A549 (cell line): Measurements from ENCODE around the gene ITGAL.

Experiments
- CEBPB ChIP-seq, 2 experiments: fragments of >200 bp in 1 of 2; sonication (Bioruptor Twin) in 1 of 2; formaldehyde crosslinking in 1 of 2; IDR thresholded peaks; 2 replicates each; pipeline ENCODE4 v1.6.1; 2012 to 2016
- GATA3 ChIP-seq: IDR thresholded peaks from 2 replicates; pipeline ENCODE4 v1.6.1; 2012; ENCODE audit warnings: borderline replicate concordance
- HDAC2 ChIP-seq: fragments of 200-600 bp; sonication (generic); IDR thresholded peaks from 2 replicates; pipeline ENCODE4 v1.6.1; 2016
- JUN ChIP-seq, 2 experiments: fragments of >200 bp; sonication (Bioruptor Twin); formaldehyde crosslinking; IDR thresholded peaks; 2 replicates in 1 of 2; 3 replicates in 1 of 2; pipeline ENCODE4 v1.6.1; 2016 to 2017
- KDM5A ChIP-seq: fragments of 200-600 bp; sonication (generic); IDR thresholded peaks from 2 replicates; pipeline ENCODE4 v1.6.1; 2016; ENCODE audit warnings: antibody characterized with exemption, mild to moderate bottlenecking
- MAX ChIP-seq: IDR thresholded peaks from 2 replicates; pipeline ENCODE4 v1.6.1; 2012
- POLR2A ChIP-seq: IDR thresholded peaks from 2 replicates; pipeline ENCODE4 v1.6.1; 2012; ENCODE audit warnings: mild to moderate bottlenecking, low read length
- RAD21 ChIP-seq, 2 experiments: fragments of >200 bp in 1 of 2; sonication (Bioruptor Twin) in 1 of 2; formaldehyde crosslinking in 1 of 2; IDR thresholded peaks in 1 of 2; conservative IDR thresholded peaks in 1 of 2; 2 replicates in 1 of 2; 3 replicates in 1 of 2; pipeline ENCODE4 v1.6.1; 2012 to 2018; ENCODE audit warnings: inconsistent platforms in 1 of 2
- REST ChIP-seq: fragments of 200-600 bp; sonication (generic); IDR thresholded peaks from 2 replicates; pipeline ENCODE4 v1.6.1; 2016; ENCODE audit warnings: antibody characterized with exemption, mild to moderate bottlenecking, moderate library complexity
- SREBF2 ChIP-seq: fragments of 450-650 bp; IDR thresholded peaks from 2 replicates; pipeline ENCODE4 v1.6.1; 2014; ENCODE audit warnings: mild to moderate bottlenecking, moderate library complexity
- TF ChIP-seq, protein P1 (sequence below): fragments of >200 bp; sonication (Bioruptor Twin); formaldehyde crosslinking; IDR thresholded peaks from 3 replicates; pipeline ENCODE4 v1.5.1; 2016
- TF ChIP-seq, protein P2 (sequence below): fragments of 450-650 bp; IDR thresholded peaks from 2 replicates; pipeline ENCODE4 v1.6.1; 2014; ENCODE audit warnings: antibody characterized with exemption
- TF ChIP-seq, protein P3 (sequence below): IDR thresholded peaks from 2 replicates; pipeline ENCODE4 v1.6.1; 2012

DNA sequence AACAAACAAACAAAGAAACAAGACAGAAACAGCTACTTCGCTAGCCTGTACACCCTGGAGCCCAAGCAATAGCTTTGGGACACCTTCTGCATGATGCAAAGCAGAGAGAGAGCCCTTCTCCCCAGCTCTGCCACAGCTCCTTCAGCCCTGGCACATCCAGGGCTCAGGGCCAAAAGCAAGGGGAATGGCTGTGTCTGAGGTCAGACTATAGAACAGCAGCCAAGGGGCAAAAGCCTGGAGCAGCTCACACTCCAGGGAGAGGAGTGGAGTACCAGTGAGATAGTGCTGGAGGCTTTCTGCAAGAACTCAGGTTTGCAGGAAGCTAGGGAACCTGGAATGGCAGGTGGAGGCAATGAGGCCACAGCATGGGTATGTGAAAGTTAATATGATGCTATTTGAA is 15.3 kb upstream of the ITGAL start:
- TF ChIP-seq, protein P1, sequence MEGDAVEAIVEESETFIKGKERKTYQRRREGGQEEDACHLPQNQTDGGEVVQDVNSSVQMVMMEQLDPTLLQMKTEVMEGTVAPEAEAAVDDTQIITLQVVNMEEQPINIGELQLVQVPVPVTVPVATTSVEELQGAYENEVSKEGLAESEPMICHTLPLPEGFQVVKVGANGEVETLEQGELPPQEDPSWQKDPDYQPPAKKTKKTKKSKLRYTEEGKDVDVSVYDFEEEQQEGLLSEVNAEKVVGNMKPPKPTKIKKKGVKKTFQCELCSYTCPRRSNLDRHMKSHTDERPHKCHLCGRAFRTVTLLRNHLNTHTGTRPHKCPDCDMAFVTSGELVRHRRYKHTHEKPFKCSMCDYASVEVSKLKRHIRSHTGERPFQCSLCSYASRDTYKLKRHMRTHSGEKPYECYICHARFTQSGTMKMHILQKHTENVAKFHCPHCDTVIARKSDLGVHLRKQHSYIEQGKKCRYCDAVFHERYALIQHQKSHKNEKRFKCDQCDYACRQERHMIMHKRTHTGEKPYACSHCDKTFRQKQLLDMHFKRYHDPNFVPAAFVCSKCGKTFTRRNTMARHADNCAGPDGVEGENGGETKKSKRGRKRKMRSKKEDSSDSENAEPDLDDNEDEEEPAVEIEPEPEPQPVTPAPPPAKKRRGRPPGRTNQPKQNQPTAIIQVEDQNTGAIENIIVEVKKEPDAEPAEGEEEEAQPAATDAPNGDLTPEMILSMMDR: no peak
- TF ChIP-seq KDM5A: no peak
- TF ChIP-seq MAX: no peak
- no peak for TF ChIP-seq GATA3
- TF ChIP-seq, protein P2, sequence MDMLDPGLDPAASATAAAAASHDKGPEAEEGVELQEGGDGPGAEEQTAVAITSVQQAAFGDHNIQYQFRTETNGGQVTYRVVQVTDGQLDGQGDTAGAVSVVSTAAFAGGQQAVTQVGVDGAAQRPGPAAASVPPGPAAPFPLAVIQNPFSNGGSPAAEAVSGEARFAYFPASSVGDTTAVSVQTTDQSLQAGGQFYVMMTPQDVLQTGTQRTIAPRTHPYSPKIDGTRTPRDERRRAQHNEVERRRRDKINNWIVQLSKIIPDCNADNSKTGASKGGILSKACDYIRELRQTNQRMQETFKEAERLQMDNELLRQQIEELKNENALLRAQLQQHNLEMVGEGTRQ: no peak
- TF ChIP-seq RAD21 (conservative IDR thresholded peaks at IDR 0.05 in 1 of 2, IDR thresholded peaks at IDR 0.05 in 1 of 2): no peak
- TF ChIP-seq, protein P3, sequence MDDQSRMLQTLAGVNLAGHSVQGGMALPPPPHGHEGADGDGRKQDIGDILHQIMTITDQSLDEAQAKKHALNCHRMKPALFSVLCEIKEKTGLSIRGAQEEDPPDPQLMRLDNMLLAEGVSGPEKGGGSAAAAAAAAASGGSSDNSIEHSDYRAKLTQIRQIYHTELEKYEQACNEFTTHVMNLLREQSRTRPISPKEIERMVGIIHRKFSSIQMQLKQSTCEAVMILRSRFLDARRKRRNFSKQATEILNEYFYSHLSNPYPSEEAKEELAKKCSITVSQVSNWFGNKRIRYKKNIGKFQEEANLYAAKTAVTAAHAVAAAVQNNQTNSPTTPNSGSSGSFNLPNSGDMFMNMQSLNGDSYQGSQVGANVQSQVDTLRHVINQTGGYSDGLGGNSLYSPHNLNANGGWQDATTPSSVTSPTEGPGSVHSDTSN: no peak
- TF ChIP-seq SREBF2: no peak
- no peak for TF ChIP-seq HDAC2
- TF ChIP-seq CEBPB (IDR thresholded peaks at IDR 0.05): no peak
- no peak for TF ChIP-seq JUN (IDR thresholded peaks at IDR 0.05)
- no peak for TF ChIP-seq REST
- no peak for TF ChIP-seq POLR2A
